K562 (cell line): Measurements from ENCODE around the gene SLC26A2. TPM values are rescaled to one million over a fixed set of nuclear protein-coding genes. Genes with fewer than 3 reads are reported as not detected.
A peak's percentile ranks its signal among the peaks of the same experiment; 100 is the strongest.

Experiments
- BCL6 ChIP-seq: fragments of 250-450 bp; sonication (Bioruptor Pico); IDR thresholded peaks from 2 replicates; pipeline ENCODE4 v1.4.0; 2020
- BHLHE40 ChIP-seq: IDR thresholded peaks from 2 replicates; pipeline ENCODE4 v1.6.1; 2011; ENCODE audit warnings: low read length, improper control_type of control experiment
- HDAC1 ChIP-seq, 2 experiments: fragments of 450-650 bp; IDR thresholded peaks; 2 replicates each; pipeline ENCODE4 v1.6.1; 2016 to 2017; ENCODE audit warnings: inconsistent platforms in 1 of 2, mild to moderate bottlenecking in 1 of 2, moderate library complexity in 1 of 2
- NFRKB ChIP-seq: fragments of 450-650 bp; IDR thresholded peaks from 2 replicates; pipeline ENCODE4 v1.6.1; 2016; ENCODE audit warnings: low read depth
- POLR2AphosphoS5 ChIP-seq: IDR thresholded peaks from 2 replicates; pipeline ENCODE4 v1.6.1; 2011; ENCODE audit warnings: mild to moderate bottlenecking, low read depth, low read length, moderate library complexity; ENCODE audit not compliant: control insufficient read depth, insufficient read depth
- ZNF436 ChIP-seq: fragments of 250-450, 450-650 bp; sonication (Bioruptor Pico); formaldehyde crosslinking; IDR thresholded peaks from 2 replicates; pipeline ENCODE4 v1.7.0; 2020; ENCODE audit warnings: mild to moderate bottlenecking
- ZNF444 ChIP-seq: fragments of 250-450 bp; sonication (Bioruptor Pico); IDR thresholded peaks from 2 replicates; pipeline ENCODE4 v1.4.0; 2020; ENCODE audit warnings: mild to moderate bottlenecking, moderate library complexity
- ZNF589 ChIP-seq: fragments of 200-800 bp; sonication (Bioruptor generic); IDR thresholded peaks from 2 replicates; pipeline ENCODE4 v1.6.1; 2016; ENCODE audit warnings: low read depth, missing genetic modification characterization, missing compliant biosample characterization
- ZNF79 ChIP-seq: fragments of 250-450 bp; sonication (Bioruptor Pico); IDR thresholded peaks from 2 replicates; pipeline ENCODE4 v1.4.0; 2020; ENCODE audit warnings: low read depth, mild to moderate bottlenecking, moderate library complexity
- polyA plus RNA-seq, 8 experiments: library from polyadenylated mRNA; depleted of rRNA in 4 of 8; stranded (reverse) in 5 of 8; unstranded in 3 of 8; fragments of >200 nt; fragmentation: Nextera tagmentation in 2 of 8; fragmentation: Illumina TruSeq in 1 of 8; extraction: Ambion mirVana in 2 of 8; extraction: Trizol in 1 of 8; gene quantifications; 2 replicates each; pipeline versions ENCODE4 v1.2.1 to v1.2.3, GENCODE V29; 2011 to 2014; ENCODE audit warnings: inconsistent platforms in 1 of 8, missing spikeins in 1 of 8
- total RNA-seq, 7 experiments: library from RNA; depleted of rRNA in 6 of 7; stranded (reverse); fragments of >200 nt in 6 of 7; fragmentation: Illumina TruSeq in 2 of 7; extraction: Trizol in 2 of 7; gene quantifications; 2 replicates each; pipeline versions ENCODE4 v1.2.1 to v1.2.3, GENCODE V29; 2011 to 2021; ENCODE audit warnings: low replicate concordance in 1 of 7
- TF ChIP-seq, protein P1 (sequence below): fragments of 450-650 bp; IDR thresholded peaks from 2 replicates; pipeline ENCODE4 v1.6.1; 2017; ENCODE audit warnings: antibody characterized with exemption, mild to moderate bottlenecking
- TF ChIP-seq, protein P2 (sequence below): fragments of 450-650 bp; formaldehyde crosslinking; IDR thresholded peaks from 2 replicates; pipeline ENCODE4 v1.4.0; 2022; ENCODE audit warnings: mild to moderate bottlenecking, moderate library complexity
- TF ChIP-seq, protein P3 (sequence below): fragments of 450-650 bp; IDR thresholded peaks from 2 replicates; pipeline ENCODE4 v1.6.1; 2016; ENCODE audit warnings: mild to moderate bottlenecking, moderate library complexity

The SLC26A2 gene
- total and polyA plus RNA-seq, 9 of the 15 experiments (the other 6 are each of a cell fraction or from before 2014, with no cell fraction given) = 1.1 to 6.3 (median 3.6) TPM

DNA sequence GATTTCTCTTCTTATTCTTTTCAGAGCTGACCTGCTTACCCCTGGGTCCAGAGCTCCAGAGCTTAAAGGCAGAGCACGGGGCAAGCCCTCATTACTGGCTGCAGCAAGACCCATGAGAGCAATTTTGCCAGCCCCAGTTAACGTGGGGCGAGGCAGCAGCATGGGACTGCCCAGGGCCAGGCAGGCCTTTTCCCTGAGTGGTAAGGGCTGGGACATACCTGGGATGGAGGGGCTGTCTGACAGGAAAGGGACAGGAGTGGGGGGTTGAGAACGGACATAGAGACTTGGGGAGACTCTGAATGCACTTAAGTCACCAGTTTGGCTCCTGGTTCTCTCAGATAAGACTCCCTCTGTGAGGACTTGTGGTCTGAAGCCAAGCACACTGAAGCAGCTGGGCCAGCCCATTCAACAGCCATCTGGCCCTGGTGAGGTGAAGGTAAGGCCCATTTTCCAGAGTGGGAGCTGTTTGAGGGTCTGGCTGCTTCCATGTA is 66.2 kb downstream of the SLC26A2 start (continued):
- TF ChIP-seq, protein P1, sequence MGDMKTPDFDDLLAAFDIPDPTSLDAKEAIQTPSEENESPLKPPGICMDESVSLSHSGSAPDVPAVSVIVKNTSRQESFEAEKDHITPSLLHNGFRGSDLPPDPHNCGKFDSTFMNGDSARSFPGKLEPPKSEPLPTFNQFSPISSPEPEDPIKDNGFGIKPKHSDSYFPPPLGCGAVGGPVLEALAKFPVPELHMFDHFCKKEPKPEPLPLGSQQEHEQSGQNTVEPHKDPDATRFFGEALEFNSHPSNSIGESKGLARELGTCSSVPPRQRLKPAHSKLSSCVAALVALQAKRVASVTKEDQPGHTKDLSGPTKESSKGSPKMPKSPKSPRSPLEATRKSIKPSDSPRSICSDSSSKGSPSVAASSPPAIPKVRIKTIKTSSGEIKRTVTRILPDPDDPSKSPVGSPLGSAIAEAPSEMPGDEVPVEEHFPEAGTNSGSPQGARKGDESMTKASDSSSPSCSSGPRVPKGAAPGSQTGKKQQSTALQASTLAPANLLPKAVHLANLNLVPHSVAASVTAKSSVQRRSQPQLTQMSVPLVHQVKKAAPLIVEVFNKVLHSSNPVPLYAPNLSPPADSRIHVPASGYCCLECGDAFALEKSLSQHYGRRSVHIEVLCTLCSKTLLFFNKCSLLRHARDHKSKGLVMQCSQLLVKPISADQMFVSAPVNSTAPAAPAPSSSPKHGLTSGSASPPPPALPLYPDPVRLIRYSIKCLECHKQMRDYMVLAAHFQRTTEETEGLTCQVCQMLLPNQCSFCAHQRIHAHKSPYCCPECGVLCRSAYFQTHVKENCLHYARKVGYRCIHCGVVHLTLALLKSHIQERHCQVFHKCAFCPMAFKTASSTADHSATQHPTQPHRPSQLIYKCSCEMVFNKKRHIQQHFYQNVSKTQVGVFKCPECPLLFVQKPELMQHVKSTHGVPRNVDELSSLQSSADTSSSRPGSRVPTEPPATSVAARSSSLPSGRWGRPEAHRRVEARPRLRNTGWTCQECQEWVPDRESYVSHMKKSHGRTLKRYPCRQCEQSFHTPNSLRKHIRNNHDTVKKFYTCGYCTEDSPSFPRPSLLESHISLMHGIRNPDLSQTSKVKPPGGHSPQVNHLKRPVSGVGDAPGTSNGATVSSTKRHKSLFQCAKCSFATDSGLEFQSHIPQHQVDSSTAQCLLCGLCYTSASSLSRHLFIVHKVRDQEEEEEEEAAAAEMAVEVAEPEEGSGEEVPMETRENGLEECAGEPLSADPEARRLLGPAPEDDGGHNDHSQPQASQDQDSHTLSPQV = peak; percentile 63
- peak; percentile 26; the same call in 1 of the 2 replicates for TF ChIP-seq ZNF589 (CRISPR knock-in tag)
- TF ChIP-seq ZNF79 (CRISPR knock-in tag) = no peak
- no peak for TF ChIP-seq NFRKB
- peak; percentile 80 for TF ChIP-seq POLR2AphosphoS5
- peak in 1 of 2 experiments; percentile 52; a peak in 1 of 4 replicates for TF ChIP-seq HDAC1 (IDR thresholded peaks at IDR 0.05)
- no peak for TF ChIP-seq BCL6 (CRISPR knock-in tag)
- TF ChIP-seq, protein P2, sequence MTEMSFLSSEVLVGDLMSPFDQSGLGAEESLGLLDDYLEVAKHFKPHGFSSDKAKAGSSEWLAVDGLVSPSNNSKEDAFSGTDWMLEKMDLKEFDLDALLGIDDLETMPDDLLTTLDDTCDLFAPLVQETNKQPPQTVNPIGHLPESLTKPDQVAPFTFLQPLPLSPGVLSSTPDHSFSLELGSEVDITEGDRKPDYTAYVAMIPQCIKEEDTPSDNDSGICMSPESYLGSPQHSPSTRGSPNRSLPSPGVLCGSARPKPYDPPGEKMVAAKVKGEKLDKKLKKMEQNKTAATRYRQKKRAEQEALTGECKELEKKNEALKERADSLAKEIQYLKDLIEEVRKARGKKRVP (CRISPR knock-in tag) = no peak
- TF ChIP-seq, protein P3, sequence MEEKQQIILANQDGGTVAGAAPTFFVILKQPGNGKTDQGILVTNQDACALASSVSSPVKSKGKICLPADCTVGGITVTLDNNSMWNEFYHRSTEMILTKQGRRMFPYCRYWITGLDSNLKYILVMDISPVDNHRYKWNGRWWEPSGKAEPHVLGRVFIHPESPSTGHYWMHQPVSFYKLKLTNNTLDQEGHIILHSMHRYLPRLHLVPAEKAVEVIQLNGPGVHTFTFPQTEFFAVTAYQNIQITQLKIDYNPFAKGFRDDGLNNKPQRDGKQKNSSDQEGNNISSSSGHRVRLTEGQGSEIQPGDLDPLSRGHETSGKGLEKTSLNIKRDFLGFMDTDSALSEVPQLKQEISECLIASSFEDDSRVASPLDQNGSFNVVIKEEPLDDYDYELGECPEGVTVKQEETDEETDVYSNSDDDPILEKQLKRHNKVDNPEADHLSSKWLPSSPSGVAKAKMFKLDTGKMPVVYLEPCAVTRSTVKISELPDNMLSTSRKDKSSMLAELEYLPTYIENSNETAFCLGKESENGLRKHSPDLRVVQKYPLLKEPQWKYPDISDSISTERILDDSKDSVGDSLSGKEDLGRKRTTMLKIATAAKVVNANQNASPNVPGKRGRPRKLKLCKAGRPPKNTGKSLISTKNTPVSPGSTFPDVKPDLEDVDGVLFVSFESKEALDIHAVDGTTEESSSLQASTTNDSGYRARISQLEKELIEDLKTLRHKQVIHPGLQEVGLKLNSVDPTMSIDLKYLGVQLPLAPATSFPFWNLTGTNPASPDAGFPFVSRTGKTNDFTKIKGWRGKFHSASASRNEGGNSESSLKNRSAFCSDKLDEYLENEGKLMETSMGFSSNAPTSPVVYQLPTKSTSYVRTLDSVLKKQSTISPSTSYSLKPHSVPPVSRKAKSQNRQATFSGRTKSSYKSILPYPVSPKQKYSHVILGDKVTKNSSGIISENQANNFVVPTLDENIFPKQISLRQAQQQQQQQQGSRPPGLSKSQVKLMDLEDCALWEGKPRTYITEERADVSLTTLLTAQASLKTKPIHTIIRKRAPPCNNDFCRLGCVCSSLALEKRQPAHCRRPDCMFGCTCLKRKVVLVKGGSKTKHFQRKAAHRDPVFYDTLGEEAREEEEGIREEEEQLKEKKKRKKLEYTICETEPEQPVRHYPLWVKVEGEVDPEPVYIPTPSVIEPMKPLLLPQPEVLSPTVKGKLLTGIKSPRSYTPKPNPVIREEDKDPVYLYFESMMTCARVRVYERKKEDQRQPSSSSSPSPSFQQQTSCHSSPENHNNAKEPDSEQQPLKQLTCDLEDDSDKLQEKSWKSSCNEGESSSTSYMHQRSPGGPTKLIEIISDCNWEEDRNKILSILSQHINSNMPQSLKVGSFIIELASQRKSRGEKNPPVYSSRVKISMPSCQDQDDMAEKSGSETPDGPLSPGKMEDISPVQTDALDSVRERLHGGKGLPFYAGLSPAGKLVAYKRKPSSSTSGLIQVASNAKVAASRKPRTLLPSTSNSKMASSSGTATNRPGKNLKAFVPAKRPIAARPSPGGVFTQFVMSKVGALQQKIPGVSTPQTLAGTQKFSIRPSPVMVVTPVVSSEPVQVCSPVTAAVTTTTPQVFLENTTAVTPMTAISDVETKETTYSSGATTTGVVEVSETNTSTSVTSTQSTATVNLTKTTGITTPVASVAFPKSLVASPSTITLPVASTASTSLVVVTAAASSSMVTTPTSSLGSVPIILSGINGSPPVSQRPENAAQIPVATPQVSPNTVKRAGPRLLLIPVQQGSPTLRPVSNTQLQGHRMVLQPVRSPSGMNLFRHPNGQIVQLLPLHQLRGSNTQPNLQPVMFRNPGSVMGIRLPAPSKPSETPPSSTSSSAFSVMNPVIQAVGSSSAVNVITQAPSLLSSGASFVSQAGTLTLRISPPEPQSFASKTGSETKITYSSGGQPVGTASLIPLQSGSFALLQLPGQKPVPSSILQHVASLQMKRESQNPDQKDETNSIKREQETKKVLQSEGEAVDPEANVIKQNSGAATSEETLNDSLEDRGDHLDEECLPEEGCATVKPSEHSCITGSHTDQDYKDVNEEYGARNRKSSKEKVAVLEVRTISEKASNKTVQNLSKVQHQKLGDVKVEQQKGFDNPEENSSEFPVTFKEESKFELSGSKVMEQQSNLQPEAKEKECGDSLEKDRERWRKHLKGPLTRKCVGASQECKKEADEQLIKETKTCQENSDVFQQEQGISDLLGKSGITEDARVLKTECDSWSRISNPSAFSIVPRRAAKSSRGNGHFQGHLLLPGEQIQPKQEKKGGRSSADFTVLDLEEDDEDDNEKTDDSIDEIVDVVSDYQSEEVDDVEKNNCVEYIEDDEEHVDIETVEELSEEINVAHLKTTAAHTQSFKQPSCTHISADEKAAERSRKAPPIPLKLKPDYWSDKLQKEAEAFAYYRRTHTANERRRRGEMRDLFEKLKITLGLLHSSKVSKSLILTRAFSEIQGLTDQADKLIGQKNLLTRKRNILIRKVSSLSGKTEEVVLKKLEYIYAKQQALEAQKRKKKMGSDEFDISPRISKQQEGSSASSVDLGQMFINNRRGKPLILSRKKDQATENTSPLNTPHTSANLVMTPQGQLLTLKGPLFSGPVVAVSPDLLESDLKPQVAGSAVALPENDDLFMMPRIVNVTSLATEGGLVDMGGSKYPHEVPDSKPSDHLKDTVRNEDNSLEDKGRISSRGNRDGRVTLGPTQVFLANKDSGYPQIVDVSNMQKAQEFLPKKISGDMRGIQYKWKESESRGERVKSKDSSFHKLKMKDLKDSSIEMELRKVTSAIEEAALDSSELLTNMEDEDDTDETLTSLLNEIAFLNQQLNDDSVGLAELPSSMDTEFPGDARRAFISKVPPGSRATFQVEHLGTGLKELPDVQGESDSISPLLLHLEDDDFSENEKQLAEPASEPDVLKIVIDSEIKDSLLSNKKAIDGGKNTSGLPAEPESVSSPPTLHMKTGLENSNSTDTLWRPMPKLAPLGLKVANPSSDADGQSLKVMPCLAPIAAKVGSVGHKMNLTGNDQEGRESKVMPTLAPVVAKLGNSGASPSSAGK = 0 out of 2 replicates have a peak, but pooled peaks have one; percentile 16
- TF ChIP-seq ZNF436 (CRISPR knock-in tag) = no peak
- no peak for TF ChIP-seq ZNF444
- no peak; the same call in 1 of the 2 replicates for TF ChIP-seq BHLHE40
